Fibroblast of lung (primary cell): ENCODE data around the gene RAB6A. TPM values are rescaled to one million over a fixed set of nuclear protein-coding genes. Genes with fewer than 3 reads are reported as not detected.
"Not testable (repeated sequence)": the region's sequence is repeated elsewhere in the genome, so short reads cannot be mapped to it uniquely, and the experiment has no call there.

Experiments used
- DNase-seq, 2 donors: peaks; one replicate each; pipeline versions ENCODE4 v3.0.0 to v3.0.0-alpha.2; 2010; ENCODE audit warnings: low read depth in 2 of 2
- H2AFZ ChIP-seq: 2 replicates; pipeline ENCODE4 v1.5.1; 2012; ENCODE audit warnings: low read length, control low read depth, inconsistent platforms
- H3K27ac ChIP-seq: 2 replicates; pipeline ENCODE4 v1.5.1; 2011; ENCODE audit warnings: low read length, control low read depth; ENCODE audit not compliant: insufficient read depth
- H3K27me3 ChIP-seq: 2 replicates; pipeline ENCODE4 v1.5.1; 2011; ENCODE audit warnings: mild to moderate bottlenecking, low read length; ENCODE audit not compliant: control insufficient read depth, insufficient read depth
- H3K36me3 ChIP-seq: 2 replicates; pipeline ENCODE4 v1.5.1; 2011; ENCODE audit warnings: low read length; ENCODE audit not compliant: control insufficient read depth, insufficient read depth
- H3K4me1 ChIP-seq: 2 replicates; pipeline ENCODE4 v1.5.1; 2011; ENCODE audit warnings: low read length; ENCODE audit not compliant: control insufficient read depth, insufficient read depth; ENCODE audit errors: extremely low read depth
- H3K4me2 ChIP-seq: 2 replicates; pipeline ENCODE4 v1.5.1; 2011; ENCODE audit warnings: low read length, control low read depth; ENCODE audit not compliant: insufficient read depth; ENCODE audit errors: extremely low read depth
- H3K4me3 ChIP-seq, 4 experiments: fragments of 200-600 bp in 1 of 4; sonication (generic) in 1 of 4; replicated peaks in 1 of 4; 2 replicates each; pipeline ENCODE4 v1.5.1; 2011 to 2016; ENCODE audit warnings: low read length in 4 of 4, low read depth in 3 of 4, mild to moderate bottlenecking in 3 of 4, control low read depth in 2 of 4, inconsistent platforms in 1 of 4, mixed read lengths in 1 of 4; ENCODE audit not compliant: insufficient read depth in 1 of 4; ENCODE audit errors: control extremely low read depth in 1 of 4
- H3K79me2 ChIP-seq: 2 replicates; pipeline ENCODE4 v1.5.1; 2012; ENCODE audit warnings: mild to moderate bottlenecking, low read length, inconsistent platforms; ENCODE audit not compliant: control insufficient read depth, insufficient read depth
- H3K9ac ChIP-seq: 2 replicates; pipeline ENCODE4 v1.5.1; 2011; ENCODE audit warnings: mild to moderate bottlenecking, low read length, control low read depth; ENCODE audit not compliant: insufficient read depth
- H3K9me3 ChIP-seq: 2 replicates; pipeline ENCODE4 v1.5.1; 2012; ENCODE audit warnings: low read depth, low read length; ENCODE audit not compliant: control insufficient read depth, insufficient read depth
- H4K20me1 ChIP-seq: 2 replicates; pipeline ENCODE4 v1.5.1; 2011; ENCODE audit warnings: low read length; ENCODE audit not compliant: control insufficient read depth, insufficient read depth; ENCODE audit errors: extremely low read depth
- EZH2 ChIP-seq: IDR thresholded peaks from 2 replicates; pipeline ENCODE4 v1.5.1; 2012; ENCODE audit warnings: low read length, control low read depth, mild to moderate bottlenecking; ENCODE audit errors: missing control alignments
- polyA plus RNA-seq, 2 donors: library from polyadenylated mRNA; depleted of rRNA in 1 of 2; stranded (reverse) in 1 of 2; unstranded in 1 of 2; fragments of >200 nt; gene quantifications; 2 replicates each; pipeline ENCODE4 v1.2.1, GENCODE V29; 2011 to 2012; ENCODE audit warnings: missing spikeins in 1 of 2
- total RNA-seq: library from RNA; depleted of rRNA; stranded (reverse); fragments of >200 nt; gene quantifications from 2 replicates; pipeline ENCODE4 v1.2.1, GENCODE V29; 2014
- TF ChIP-seq, protein P1 (sequence below), 2 donors: IDR thresholded peaks in 1 of 2; conservative IDR thresholded peaks in 1 of 2; 1 replicate in 1 of 2; 2 replicates in 1 of 2; pipeline ENCODE4 v1.5.1; 2011 to 2012; ENCODE audit warnings: low read length in 2 of 2, control low read depth in 1 of 2, inconsistent platforms in 1 of 2, low read depth in 1 of 2, mild to moderate bottlenecking in 1 of 2

RAB6A gene
- total and polyA plus RNA-seq, 2 donors (not counting 1 experiment from before 2014, with no cell fraction given), result 103 to 255 TPM

DNA sequence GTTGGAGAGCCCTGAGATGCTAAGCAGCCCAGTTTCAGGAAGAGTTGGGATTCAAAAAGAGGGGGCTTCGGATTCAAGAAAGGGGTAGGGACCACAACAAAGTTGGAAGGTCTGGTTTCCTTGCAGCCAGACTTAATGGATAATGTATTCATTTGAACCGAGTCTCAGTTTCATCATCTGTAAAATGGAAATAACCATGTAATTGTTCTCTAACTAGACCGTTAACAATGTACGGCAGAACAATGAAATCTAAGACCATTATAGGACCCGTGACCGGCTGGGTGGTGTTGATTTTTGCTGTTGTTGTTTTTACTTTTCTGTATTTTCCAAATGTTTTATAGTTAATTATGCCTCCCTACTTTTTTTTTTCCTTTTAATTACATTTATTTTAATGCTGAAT lies 20.4 kb upstream of the RAB6A start:
- Histone ChIP-seq H3K9me3 (no peaks in the 10 kb centered on the region), H3K4me2 (no peak overlapping the region), H2AFZ (no peak overlapping the region), H3K27ac (no peak overlapping the region), H3K36me3 (no peaks in the 10 kb centered on the region), H3K4me1 (no peaks in the 10 kb centered on the region), H3K4me3 (no peak overlapping the region), H3K27me3 (no peaks in the 10 kb centered on the region), H4K20me1 (no peaks in the 10 kb centered on the region), H3K9ac (no peak overlapping the region), H3K79me2 (no peaks in the 10 kb centered on the region)
- no peak for DNase-seq
- TF ChIP-seq EZH2, result no peak
- TF ChIP-seq, protein P1, sequence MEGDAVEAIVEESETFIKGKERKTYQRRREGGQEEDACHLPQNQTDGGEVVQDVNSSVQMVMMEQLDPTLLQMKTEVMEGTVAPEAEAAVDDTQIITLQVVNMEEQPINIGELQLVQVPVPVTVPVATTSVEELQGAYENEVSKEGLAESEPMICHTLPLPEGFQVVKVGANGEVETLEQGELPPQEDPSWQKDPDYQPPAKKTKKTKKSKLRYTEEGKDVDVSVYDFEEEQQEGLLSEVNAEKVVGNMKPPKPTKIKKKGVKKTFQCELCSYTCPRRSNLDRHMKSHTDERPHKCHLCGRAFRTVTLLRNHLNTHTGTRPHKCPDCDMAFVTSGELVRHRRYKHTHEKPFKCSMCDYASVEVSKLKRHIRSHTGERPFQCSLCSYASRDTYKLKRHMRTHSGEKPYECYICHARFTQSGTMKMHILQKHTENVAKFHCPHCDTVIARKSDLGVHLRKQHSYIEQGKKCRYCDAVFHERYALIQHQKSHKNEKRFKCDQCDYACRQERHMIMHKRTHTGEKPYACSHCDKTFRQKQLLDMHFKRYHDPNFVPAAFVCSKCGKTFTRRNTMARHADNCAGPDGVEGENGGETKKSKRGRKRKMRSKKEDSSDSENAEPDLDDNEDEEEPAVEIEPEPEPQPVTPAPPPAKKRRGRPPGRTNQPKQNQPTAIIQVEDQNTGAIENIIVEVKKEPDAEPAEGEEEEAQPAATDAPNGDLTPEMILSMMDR (conservative IDR thresholded peaks at IDR 0.05 in 1 of 2, IDR thresholded peaks at IDR 0.05 in 1 of 2; ENCODE audit: low read depth in 1 of 2, low read length in 2 of 2), result no peak

DNA sequence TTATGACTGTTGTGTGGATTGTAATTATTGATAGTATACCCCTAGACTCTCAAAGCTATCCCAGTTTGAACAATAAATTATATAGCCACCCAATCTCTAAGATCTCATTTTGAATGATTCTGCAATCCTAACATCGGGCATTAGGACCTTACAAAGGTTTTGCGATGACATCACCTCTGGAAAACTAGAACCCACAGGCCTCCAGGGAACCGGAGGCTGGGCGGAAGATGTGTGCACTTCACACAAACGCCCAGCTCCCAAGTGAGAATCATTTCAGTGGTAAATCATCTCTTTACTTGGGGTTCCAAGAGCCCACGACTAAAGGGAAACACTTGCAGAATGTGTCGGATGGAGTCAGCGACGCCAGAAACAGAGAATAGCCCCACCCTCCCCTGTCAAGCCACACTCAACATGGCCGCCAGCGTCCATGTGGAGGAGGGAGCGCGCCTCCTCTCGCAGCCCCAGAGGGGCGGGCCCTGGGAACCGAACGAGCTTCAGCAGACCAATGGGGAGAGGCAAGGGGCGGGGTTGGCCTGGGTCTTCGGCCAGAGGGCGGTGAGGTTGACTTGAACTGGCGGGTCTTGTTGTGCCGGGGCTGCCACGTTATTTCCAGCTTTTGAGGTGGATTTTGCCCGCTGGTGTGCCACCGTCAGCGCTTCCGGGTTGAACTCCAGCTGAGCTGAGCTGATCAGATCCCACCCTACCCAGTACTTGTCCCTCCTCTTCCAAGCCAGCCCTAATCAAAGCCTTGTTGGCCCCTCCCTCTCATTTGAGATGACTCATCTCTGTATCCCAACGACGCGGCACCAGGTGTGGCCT lies 18.4 kb upstream of the RAB6A start:
- Histone ChIP-seq H3K79me2 (no peaks in the 10 kb centered on the region), H3K4me3 (peak overlapping the region; percentile 51 to 86 (median 67)), H3K36me3 (no peaks in the 10 kb centered on the region), H3K4me2 (peak overlapping the region; percentile 82), H3K27ac (peak overlapping the region; percentile 95), H3K9ac (peak overlapping the region; percentile 74), H2AFZ (peak overlapping the region; percentile 93), H3K9me3 (no peaks in the 10 kb centered on the region), H4K20me1 (no peaks in the 10 kb centered on the region), H3K4me1 (no peaks in the 10 kb centered on the region), H3K27me3 (no peaks in the 10 kb centered on the region)
- DNase-seq, result peak; percentile 98 to 99
- TF ChIP-seq EZH2, result no peak
- TF ChIP-seq, protein P1 (conservative IDR thresholded peaks at IDR 0.05 in 1 of 2, IDR thresholded peaks at IDR 0.05 in 1 of 2; ENCODE audit: low read depth in 1 of 2, low read length in 2 of 2), result no peak

DNA sequence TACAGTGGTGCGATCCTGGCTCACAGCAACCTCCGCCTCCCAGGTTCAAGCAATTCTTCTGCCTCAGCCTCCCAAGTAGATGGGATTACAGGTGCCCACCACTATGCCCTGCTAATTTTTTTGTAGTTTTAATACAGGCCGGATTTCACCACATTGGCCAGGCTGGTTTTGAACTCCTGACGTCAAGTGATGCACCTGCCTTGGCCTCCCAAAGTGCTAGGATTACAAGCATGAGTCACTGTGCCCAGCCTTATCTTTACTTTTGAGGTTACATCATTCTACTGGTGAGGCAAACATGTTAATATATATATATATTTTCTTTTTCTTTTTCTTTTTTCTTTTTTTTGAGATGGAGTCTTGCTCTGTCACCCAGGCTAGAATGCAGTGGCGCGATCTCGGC lies 9.9 kb upstream of the RAB6A start:
- H2AFZ ChIP-seq, H4K20me1 ChIP-seq, H3K4me2 ChIP-seq, H3K4me3 ChIP-seq, H3K9me3 ChIP-seq, H3K36me3 ChIP-seq, H3K4me1 ChIP-seq, H3K79me2 ChIP-seq, H3K9ac ChIP-seq, DNase-seq, H3K27ac ChIP-seq, H3K27me3 ChIP-seq: not testable (repeated sequence)
